HG02943 (cell line): ENCODE data around the gene TFG.

Experiments
- ATAC-seq: cut with Tn5 transposase; IDR thresholded peaks from one replicate; pipeline ENCODE4 v1.9.1; 2021; ENCODE audit warnings: mild to moderate bottlenecking, low read depth, moderate library complexity; ENCODE audit not compliant: unreplicated experiment

TFG gene

GRCh38 chr3:100753846-100754245 is 44.6 kb downstream of the TFG start:
- no peak for ATAC-seq

- no peak for ATAC-seq
Observed at GRCh38 chr3:100754563-100755334, 45.5 kb downstream of the TFG start.

- no peak for ATAC-seq
Observed at GRCh38 chr3:100756441-100756840, 47.1 kb downstream of the TFG start.

DNA sequence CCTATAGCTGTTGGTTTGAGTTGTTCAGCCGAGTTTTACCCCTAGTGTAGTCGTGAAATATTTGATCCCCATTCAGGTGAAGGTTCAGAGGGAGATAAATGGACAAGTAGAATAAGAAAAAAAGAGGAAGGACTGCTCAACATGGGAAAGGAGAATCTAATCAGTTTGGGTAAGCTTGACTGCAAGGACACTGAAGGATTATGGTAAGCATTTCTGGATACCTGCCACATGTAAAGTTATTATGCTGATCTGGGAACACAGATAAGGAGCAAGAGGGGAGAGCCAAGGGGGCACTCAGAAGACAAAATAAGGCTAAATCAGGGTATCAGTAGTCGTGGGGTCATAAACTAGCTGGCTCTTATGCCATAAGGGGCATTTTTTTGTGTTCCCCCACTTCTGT is 49.9 kb downstream of the TFG start:
- no peak for ATAC-seq

DNA sequence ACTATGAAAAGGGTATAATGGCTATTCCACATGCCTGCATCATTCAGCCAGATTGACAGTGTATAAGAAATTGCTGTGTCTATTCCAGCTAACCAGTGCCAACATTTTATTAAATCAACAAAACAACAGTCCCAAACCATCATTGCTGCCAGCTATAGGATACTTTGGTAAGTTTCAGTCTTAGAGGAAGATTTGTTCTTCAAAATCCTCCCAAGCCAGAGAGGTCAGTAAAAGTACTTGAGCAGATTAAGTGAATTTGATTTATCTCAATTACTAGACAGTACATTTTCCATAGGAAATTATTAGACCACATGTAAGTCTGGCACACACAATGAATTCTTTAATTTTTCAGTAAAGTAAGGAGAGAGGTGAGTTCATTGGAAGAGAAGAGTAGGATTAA is 50.7 kb downstream of the TFG start:
- no peak for ATAC-seq

DNA sequence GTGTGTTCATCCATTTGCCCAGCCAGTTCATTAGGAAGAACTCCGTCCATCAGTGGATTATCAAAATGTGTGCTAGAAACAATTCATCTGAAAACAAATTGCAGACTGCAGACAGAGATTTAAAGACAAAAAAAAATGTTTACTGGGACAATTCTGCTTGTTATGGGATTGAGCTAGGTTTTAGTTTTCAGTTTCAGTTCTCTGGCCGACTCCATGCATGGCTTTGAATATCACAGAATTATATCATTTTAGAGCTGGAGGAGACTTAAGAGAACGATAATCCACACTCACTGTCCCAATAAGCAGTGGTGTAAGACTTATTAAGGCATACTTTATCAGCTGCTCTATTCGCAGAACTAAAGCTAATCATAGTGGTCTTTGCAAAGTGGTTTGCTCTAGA is 51.1 kb downstream of the TFG start:
- ATAC-seq: no peak

DNA sequence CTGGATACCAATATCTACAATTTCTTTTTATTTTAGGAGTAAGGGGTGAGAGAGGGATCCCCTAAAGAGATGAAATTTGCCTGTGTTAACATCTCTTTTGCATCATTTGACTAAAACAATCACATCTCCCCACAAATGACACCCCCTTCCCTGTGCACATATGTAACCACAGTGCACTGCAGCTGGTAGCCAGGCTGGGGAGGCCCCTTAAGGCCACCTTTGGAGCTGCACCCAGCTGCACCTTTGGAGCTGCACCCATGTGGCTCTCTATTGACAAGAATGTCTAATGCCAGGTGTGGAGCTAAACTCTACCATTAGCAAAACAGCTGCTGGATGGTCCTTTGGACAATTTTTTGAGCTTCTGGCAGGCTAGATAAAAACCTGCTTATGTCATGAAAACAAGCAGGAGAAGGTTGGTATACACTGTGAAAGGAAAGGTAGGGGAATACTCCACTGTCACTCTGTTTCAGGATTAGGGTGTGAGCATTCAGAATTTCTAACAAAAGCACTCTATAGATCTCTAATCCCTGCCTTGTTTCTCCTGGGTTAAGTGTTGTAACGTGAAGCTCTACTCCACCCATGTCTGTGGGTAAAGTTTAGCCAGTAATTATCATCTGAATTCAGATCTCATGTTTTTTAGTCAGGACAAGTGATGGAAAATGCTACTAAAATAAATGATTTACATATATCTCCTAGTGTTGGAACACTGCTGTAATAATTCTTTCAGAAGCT is 52.1 kb downstream of the TFG start:
- no peak for ATAC-seq

DNA sequence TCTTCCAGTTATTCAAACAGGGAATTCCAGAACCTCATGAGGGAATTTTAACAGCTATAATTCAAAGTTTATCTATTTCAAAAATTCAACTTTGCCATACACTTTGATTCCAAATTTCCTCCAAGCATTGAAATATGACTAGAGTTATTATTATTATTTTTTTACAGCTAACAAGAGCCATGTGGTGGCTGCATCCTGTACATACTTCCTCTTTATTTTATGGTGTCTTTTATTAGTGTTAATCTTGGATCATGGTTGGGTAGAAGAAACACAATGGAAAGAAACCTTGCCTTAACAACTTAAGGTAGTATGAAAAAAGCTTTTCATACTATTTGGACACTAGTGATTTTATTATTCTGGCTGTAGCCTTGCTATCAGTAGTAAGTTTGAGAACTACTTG is 52.7 kb downstream of the TFG start:
- ATAC-seq: no peak

DNA sequence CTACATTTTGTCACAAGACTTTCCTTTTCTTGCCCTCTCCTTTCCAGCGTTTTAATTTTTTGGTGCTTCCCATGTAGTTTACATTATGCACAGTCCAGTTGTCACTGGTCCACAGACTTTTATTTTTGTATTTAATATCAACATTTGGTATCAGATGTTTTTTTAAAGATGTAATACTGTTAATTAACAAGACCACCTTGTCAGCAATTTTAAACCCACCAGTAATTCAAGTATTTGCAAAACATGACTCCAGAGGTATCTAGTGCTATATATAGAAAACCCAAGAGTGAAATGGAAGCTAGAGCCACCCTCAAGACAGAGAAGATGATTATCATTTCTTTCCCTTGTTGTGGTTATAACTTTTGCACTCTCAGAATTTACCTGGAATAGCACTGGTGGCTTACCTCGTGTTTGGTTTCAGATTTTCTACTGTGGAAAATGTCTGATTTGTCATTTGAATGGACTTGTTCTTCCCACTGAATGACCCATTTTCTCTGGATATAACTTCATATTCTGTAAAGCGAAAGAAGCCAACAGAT is 56.2 kb downstream of the TFG start:
- no peak for ATAC-seq

DNA sequence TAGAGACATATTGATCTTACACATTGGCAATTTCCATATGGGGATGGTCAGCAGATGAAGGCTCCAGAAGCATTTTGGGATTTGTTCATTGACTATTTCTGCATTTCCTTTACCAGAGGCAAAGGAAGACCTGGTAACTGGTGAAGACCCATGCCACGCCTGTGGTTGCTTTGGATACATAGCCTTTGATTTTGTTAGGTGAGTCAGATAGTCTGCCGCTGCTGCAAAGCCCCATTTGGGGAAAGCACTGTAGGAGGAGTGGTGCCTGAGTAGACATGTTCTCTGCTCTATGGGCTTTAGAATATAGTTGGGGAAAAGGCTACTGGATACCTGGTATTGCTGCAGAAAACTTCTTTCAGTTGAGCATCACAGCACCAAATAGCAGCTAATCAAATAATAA is 56.8 kb downstream of the TFG start:
- ATAC-seq: no peak

DNA sequence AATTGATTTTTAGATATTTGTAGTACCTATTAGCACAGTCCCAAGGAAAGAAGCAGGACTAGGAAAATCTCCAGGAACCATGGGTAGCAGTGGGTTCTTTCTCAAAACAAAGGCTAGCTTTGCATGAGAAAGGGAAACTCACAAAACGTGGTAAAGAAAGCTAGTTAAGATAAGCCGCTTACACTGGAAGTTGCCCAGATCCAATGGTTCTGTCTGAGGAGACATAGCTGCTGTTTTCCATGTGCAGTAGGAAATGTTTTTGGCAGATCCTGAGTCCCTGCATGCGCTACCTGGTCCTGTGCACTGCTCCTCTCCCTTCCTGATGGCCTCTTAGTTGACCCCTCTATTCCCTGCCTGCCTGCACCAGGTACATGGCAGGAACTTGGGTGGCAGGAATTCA is 60.4 kb downstream of the TFG start:
- ATAC-seq: no peak

- ATAC-seq: no peak
Observed at GRCh38 chr3:100775226-100775625, 65.9 kb downstream of the TFG start.

GRCh38 chr3:100775669-100776068 is 66.4 kb downstream of the TFG start:
- no peak for ATAC-seq

GRCh38 chr3:100776097-100776729 is 66.9 kb downstream of the TFG start:
- no peak for ATAC-seq

GRCh38 chr3:100776746-100777145 is 67.5 kb downstream of the TFG start:
- ATAC-seq: no peak

DNA sequence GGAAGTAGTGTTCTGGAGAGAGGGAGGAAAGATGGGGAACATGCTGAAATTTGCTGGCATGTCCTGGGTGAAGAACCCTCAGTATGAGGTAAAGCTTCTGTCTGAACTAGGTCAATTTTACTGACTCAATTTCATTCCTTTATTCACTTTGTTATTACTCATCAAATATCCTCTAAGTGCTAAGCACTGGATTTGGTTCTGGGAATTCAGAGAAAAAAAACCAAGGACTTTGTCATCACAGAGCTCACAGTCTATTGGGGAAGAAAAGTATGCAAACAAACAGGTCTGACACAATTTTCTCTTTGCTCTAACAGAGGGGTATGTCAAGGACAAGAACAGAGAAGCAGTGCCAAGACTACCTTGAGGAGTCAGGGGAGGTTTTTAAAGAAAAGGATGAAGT is 68.0 kb downstream of the TFG start:
- ATAC-seq: no peak

- no peak for ATAC-seq
Observed at GRCh38 chr3:100779480-100779879, 70.2 kb downstream of the TFG start.

GRCh38 chr3:100780071-100780622 is 70.9 kb downstream of the TFG start:
- no peak for ATAC-seq

GRCh38 chr3:100781301-100781700 is 72.0 kb downstream of the TFG start:
- no peak for ATAC-seq

DNA sequence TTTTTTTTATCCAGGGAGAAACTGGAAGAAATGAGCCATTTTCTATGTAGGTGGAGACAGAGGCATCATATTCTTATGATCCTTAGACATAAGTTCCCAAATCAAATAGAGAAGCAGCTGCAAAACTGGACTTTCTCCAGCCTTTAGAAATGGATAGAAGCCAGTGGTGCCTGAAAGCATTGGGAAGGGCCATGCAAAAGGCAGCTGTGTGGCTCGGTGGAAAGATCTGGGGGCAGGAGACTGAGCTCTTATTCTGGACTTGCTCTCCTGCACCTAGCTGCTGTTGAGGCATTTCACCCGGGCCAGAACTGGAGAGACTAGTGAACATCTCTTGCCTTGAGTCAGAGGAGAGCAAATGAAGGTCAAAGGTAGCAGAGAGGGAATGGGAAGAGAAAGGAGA is 73.1 kb downstream of the TFG start:
- no peak for ATAC-seq

GRCh38 chr3:100782906-100783305 is 73.6 kb downstream of the TFG start:
- ATAC-seq: no peak
